NCI-H524 treated with DMSO at 0.1 percent for 48 hours (cell line): ENCODE results near the gene SAMD11.

Experiments used
- DNase-seq: peaks from one replicate; lab custom pipeline; 2025; lab: John Stamatoyannopoulos, UW

SAMD11 gene

GRCh38 chr1:931380-932172, 7.9 kb downstream of the SAMD11 start:
- DNase-seq, result no peak

GRCh38 chr1:932173-932510, 8.4 kb downstream of the SAMD11 start:
- no peak for DNase-seq

- DNase-seq, result no peak
These were observed 9.3 kb downstream of the SAMD11 start for GRCh38 chr1:932776-933602.

GRCh38 chr1:933603-933940, 9.8 kb downstream of the SAMD11 start:
- peak; percentile 34 for DNase-seq

GRCh38 chr1:934991-935750, 11.4 kb downstream of the SAMD11 start:
- no peak for DNase-seq

- DNase-seq, result peak; percentile 54
These were observed 12.1 kb downstream of the SAMD11 start for GRCh38 chr1:935751-936231.

GRCh38 chr1:936348-937264, 12.9 kb downstream of the SAMD11 start:
- DNase-seq, result no peak

- no peak for DNase-seq
These were observed 13.8 kb downstream of the SAMD11 start for GRCh38 chr1:937521-937920.

GRCh38 chr1:938088-938683, 14.5 kb downstream of the SAMD11 start:
- no peak for DNase-seq

GRCh38 chr1:938711-939489, 15.2 kb downstream of the SAMD11 start:
- DNase-seq, result no peak

GRCh38 chr1:939511-940106, 15.9 kb downstream of the SAMD11 start:
- DNase-seq, result no peak

- no peak for DNase-seq
These were observed 16.6 kb downstream of the SAMD11 start for GRCh38 chr1:940107-941014.

- no peak for DNase-seq
These were observed 17.4 kb downstream of the SAMD11 start for GRCh38 chr1:941015-941587.

GRCh38 chr1:941588-942383, 18.1 kb downstream of the SAMD11 start:
- DNase-seq, result no peak

- DNase-seq, result no peak
These were observed 18.7 kb downstream of the SAMD11 start for GRCh38 chr1:942411-942821.

GRCh38 chr1:942864-943533, 19.3 kb downstream of the SAMD11 start:
- no peak for DNase-seq
